HG02943 (cell line): ENCODE measurements around the gene LDLRAD2.
A peak's percentile ranks its signal among the peaks of the same experiment; 100 is the strongest.
"Not testable (repeated sequence)": the region's sequence is repeated elsewhere in the genome, so short reads cannot be mapped to it uniquely, and the experiment has no call there.

Source experiments
- ATAC-seq: cut with Tn5 transposase; IDR thresholded peaks from one replicate; pipeline ENCODE4 v1.9.1; 2021; ENCODE audit warnings: mild to moderate bottlenecking, low read depth, moderate library complexity; ENCODE audit not compliant: unreplicated experiment

The LDLRAD2 gene, protein sequence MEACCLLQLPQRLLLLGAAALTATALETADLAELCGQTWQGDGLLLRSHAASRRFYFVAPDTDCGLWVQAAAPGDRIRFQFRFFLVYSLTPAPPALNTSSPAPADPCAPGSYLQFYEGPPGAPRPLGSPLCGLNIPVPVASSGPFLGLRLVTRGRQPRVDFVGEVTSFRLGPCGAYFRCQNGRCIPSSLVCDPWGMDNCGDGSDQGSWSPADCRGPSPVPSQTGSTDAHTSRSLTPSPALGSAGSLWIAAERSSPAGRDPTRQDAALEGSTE

DNA sequence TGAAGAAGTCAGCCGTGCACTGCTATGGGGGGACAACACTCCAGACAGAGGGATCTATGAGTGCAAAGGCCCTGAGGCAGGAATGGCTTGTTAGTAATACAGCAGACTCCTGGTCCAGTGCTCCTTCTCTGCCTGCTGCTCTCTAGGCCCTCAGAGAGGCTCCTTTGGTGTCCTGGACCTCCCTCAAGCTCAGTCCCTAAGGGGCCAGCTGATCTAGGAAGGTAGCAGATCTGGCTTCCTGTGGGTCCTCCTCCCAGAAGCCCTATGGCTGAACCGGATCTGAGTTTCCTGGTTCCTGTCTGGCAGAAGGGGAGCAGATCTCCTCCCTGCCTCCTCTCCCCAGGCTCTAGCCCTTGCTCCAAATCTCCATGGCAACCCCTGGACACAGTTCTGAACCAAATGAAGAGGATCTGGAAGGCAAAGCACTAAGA, at the start of gene LDLRAD2:
TSS of gene LDLRAD2 (plus strand) at position 391 of the 431 bp plus-strand sequence. CDS start 187 bp downstream, outside the sequence.
- no peak for ATAC-seq

DNA sequence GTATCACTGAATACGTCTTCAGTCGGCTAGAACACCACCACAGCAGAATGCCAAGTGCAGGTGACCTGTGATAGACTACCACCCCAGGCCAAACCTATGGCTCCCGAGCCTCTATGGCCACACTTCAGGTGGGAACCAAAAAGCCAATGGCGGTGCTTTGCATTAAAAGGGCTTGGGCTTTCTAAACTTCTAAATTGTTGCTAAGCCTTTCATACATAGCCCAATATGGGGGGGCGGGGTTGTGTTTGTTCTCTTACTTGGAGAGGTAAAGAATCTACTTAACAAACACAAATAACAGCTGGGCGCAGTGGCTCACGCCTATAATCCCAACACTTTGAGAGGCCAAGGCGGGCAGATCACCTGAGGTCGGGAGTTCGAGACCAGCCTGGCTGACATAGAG, 48.8 kb upstream of the LDLRAD2 start:
- no peak for ATAC-seq

DNA sequence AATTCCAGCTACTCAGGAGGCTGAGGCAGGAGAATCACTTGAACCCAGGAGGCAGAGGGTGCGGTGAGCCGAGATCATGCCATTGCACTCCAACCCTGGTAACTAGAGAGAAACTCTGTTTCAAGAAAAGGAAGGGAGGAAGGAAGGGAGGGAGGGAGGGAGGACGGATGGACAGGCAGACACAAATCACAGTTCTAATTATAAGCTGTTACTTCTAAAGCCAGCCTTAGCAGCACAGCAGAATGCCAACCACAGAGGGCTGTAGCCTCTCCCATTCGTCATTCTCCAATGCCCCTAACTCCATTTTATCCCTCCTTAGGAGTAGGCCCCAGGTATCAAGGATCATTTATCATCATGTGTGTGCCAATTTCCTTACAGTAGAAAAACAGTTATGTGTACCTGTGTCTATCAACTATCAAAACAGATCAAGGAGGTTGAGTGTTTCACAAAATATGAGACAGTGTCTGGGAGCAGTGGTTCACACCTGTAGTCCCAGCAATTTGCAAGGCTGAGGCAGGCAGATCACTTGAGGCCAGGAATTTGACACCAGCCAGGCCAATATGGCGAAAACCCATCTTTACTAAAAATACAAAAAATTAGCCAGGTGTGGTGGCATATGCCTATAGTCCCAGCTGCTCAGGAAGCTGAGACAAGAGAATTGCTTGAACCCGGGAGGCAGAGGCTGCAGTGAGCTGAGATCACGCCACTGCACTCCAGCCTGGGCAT, 48.2 kb upstream of the LDLRAD2 start:
- no peak for ATAC-seq

DNA sequence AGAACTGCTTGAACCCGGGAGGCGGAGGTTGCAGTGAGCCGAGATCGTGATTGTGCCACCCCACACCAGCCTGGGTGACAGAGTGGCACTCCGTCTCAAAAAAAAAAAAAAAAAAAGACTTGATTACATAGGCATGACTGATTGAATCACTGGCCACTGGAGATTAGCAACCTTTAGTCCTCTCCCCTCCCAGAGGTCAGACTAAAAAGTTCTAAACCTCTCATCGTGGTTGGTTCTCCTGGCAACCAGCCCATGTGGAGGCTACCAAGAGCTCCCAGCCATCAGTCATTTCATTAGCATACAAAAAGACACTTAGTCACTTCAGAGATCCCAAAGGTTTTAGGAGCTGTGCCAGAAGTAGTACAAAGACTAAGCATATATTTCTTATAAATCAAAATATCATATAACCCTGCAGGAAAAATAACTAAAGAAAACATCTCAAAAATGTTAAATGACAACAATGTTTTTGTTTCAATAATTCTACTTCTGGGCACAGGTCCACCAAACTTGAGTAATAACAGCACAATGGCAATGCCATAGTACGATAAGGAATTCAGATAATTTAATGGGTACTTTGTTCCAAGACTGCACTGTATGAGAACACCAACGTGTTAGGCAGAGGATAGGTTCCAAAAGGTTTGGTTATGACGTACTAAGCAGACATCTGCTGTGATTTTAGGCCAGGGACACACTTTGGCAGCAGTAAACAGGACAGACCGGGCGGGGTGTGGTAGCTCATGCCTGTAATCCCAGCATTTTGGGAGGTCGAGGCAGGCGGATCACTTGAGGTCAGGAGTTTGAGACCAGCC, 47.2 kb upstream of the LDLRAD2 start:
- ATAC-seq, result no peak

DNA sequence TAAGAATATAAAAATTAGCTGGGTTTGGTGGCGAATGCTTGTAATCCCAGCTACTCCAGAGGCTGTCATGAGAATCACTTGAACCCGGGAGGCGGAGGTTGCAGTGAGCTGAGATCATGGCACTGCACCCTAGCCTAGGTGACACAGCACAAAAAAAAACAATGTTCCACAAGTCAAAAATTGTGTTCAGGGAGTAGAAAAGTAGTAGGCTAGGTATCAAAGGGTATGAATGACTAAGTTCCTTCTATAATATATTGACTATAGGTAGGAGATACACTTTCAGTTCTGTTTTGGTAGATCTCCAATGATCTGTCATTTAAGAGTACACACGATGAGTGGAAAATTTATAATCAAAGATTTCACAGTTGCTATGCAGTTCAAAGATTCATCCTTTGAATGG, 45.9 kb upstream of the LDLRAD2 start:
- ATAC-seq, result no peak

DNA sequence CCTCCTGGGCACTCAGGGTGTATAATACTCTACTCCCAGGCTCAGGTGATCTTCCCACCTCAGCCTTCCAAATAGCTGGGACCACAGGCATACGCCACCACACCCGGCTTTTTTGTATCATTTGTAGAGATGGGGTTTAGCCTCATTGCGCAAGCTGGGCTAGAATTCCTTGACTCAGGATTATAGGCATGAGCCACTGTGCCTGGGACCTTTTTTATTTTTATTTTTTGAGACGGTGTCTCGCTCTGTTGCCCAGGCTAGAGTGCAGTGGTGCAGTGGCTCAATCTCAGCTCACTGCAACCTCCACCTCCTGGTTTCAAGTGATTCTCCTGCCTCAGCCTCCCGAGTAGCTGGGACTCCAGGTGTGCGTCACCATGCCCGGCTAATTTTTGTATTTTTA, 45.0 kb upstream of the LDLRAD2 start:
- not testable (repeated sequence) for ATAC-seq

DNA sequence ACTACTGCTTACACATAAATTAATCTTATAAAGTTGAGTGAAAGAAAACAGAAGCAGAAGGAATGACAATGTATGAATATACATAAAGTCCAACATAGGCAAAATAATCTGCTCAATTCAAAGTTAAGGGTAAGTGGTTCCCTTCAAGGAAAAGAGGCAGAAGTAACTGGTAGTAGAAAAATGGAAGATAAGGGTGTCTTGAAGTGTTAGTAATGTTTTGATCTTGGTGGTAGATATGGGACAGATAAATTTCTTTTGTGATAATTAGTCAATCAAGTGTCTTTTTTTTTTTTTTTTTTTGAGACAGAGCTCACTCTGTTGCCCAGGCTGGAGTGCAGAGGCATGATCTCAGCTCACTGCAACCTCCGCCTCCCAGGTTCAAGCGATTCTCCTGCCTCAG, 41.9 kb upstream of the LDLRAD2 start:
- ATAC-seq, result no peak

DNA sequence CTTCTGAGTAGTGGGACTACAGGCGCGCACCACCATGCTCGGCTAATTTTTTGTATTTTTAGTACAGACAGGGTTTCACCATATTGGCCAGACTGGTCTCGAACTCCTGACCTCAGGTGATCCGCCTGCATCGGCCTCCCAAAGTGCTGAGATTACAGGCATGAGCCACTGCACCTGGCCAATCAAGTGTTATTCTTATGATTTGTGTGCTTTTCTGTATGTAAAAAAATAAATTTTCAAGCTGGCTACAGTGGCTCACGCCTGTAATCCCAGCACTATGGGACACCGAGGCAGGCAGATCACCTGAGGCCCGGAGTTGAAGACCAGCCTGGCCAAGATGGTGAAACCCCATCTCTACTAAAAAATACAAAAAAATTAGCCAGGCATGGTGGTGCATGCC, 41.5 kb upstream of the LDLRAD2 start:
- ATAC-seq, result not testable (repeated sequence)

DNA sequence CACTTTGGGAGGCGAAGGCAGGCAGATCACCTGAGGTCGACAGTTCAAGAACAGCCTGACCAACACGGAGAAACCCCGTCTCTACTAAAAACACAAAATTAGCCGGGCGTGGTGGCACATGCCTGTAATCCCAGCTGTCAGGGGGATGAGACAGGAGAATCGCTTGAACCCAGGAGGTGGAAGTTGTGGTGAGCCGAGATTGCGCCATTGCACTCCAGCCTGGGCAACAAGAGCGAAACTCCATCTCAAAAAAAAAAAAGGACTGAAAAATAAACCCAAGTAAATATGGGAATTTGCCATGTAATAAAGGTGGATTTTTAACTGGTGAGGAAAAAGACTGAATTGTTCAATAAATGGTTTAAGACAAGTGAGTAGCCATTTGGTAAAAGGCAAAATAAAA, 40.4 kb upstream of the LDLRAD2 start:
- not testable (repeated sequence) for ATAC-seq

DNA sequence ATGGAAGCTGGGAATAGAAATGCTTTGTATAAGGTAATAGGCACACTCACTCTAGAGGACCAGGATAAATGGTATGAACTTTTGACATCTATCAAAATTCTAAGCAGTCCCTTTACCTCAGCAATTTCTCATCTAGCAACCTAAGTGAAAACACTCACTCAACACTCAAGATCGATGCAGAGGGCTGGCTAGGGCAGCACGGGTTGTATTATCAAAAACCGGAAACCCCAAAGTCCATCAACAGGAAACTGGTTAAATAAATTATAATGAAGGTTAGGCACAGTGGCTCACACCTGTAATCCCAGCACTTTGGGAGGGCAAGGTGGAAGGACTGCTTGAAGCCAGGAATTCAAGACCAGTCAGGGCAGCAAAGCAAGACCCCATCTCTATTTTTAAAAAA, 38.5 kb upstream of the LDLRAD2 start:
- ATAC-seq, result no peak

DNA sequence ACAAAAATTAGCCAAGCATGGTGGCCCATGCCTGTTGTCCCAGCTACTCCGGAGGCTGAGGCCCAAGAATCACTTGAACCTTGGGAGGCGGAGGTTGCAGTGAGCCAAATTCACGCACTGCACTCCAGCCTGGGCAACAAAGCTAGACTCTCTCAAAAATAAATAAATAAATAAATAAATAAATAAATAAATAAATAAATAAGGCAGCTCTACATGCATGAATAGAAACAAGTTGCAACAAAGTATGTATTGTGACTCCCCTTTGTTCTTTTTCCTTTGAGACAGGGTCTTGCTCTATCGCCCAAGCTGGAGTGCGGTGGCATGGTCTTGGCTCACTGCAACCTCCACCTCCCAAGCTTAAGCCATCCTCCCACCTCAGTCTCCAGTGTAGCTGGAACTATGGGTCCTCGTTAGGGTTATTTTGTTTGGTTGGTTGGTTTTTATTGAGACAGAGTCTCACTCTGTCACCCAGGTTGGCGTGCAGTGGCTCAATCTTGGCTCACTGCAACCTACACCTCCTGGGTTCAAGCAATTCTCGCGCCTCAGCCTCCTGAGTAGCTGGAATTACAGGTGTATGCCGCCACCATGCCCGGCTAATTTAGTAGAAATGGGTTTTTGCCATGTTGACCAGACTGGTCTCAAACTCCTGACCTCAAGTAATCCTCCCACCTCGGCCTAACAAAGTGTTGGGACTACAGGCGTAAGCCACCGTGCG, 37.1 kb upstream of the LDLRAD2 start:
- ATAC-seq, result no peak

DNA sequence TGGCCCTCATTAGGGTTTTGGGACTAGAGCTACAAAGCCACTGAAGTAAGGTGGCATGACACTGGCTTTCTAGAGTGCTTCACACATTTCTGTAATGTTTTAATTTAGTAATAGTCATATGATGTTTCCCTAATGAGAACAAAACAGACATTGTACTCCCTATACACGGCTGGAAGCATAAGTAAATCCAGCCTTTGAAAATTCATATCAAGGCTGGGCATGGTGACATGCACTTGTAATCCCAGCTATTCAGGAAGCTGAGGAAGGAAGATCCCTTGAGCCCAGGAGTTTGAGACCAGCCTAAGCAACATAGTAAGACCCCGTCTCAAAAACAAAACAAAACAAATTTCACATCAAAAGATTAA, 36.5 kb upstream of the LDLRAD2 start:
- no peak for ATAC-seq

DNA sequence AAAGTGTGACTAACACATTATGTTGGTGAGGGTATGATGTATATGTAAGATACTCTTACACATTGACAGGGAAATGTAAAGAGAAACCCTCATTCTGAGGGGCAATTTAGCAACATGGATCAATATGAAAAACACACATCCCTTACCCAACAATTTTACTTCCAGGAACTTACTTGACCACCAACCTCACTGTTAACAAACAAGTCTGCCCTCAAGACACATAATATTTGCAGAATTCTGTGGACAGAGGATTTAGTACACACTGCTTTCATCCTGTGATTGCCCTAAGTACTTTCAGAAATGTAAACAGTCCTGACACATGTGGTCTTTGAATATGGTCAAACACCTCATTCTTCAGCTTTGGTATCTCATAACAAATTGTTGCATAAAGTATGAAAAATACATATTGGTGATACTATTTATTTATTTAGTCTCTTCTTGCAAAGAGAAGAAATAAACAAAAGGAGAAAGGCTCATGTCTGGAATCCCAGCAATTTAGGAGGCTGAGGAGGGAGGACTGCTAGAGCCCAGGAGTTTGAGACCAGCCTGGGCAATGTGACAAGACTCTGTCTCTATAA, 36.0 kb upstream of the LDLRAD2 start:
- ATAC-seq, result no peak

DNA sequence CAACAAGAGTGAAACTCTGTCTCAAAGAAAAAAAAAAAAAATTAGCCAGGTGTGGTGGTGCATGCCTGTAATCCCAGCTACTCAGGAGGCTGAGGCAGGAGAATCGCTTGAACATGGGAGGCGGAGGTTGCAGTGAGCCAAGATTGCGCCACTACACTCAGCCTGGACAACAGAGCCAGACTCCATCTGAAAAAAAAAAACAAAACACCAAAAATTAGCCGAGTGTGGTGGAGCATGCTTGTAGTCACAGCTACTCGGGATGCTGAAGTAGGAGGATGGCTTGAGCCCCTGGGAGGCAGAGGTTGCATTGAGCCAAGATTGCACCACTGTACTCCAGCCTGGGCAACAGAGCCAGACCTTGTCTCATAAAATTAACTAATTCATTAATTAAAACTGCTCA, 35.1 kb upstream of the LDLRAD2 start:
- not testable (repeated sequence) for ATAC-seq

DNA sequence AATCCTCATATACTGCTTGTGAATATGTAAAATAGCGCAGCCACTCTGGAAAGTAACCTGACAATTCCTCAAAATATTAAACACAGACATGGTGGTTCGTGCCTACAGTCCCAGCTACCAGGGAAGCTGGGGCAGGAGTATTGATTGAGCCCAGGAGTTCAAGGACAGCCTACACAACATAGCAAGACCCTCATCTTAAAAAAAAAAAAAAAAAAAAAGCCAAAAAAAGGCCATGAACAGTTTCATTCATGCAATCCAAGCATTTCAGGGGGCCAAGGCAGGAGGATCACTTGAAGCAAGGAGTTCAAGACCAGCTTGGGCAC, 33.7 kb upstream of the LDLRAD2 start:
- ATAC-seq, result no peak

DNA sequence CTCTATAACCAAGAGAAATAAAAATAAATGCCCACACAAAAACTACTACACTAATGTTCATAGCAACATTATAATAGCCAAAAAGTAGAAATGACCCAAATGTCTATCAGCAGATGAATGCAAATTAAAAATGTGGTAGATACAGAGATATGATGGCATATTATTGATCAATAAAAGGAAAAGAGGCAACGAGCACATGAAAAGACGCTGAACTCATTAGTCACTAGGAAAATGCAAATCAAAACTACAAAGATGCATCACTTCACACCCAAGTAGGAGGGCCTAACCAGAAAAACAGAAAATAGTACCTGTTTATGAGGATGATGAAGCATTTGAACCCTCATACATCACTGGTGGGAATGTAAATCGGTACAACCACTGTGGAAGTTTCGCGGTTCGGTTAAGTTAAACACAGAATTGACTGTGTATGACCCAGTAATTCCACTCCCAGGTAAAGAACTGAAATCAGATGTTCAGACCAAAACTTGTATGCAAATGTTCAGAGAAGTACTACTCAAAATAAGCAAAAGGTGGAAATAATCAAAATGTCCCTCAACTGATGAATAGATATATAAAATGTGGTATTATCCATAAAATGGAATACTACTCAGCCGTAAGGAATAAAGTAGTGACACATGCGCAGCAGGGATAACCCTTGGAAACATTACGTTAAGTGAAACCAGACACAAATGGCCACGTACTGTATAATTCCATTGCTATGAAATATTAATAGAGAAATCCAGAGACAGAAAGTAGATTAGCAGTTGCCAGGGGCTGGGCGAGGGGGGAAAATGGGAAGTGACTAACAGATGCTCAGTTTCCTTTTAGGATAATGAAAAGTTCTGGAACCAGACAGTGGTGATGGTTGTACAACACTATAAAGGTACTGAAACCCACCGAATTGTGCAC, 32.2 kb upstream of the LDLRAD2 start:
- no peak for ATAC-seq

DNA sequence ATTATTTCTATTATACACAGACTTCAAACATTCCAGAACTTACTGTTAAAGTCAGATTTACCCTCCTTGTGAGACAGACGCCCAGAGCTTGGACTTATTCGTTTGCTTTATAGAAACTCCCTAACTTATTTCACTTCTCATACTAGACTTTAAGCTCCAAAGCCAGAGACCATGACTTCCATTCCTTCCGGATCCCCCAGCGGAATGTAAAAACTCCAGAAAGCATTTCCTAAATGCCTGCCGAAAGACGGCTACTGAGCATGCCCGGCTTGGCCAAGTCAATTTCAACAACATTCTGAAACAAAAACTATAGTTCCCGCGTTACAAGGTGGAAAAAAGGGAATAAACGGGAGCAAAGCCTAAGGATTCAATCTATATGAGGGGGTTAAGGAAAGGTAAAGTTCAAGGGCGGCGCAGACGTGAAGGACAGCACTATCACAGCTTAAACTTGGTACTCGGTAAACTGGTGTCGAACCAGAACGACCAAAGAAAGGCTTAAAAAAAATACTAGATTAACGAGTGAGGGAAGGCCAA, 30.2 kb upstream of the LDLRAD2 start:
- ATAC-seq, result no peak

DNA sequence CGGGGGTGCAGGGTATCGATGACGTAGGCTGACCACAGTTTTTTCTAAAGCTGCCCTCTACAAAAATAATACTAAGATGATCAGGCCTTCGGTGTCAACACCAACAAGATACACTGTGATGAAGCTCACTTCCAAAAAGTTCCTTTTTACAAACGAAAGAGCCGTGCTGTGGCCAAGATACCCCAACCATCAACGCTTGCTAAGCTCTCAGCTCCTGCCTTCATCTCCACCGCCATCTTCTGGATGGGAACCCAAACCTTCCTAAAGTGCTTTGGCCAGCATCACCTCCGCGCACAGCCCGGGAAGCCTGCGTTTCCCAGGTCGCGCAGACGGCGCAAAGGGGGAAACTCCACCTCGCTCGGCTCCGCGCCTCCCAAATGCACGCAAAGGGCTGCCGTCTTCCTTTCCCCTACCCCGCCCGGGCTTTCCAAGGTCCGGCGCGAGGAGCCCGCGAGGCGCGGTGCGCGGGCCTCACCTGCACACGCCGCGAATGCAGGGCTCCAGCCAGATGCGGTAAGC, 29.7 kb upstream of the LDLRAD2 start:
- peak; percentile 18 for ATAC-seq
